ENCODE measurements around the gene HMGCLL1.

- TF ChIP-seq CTCF (IDR thresholded peaks at IDR 0.05) = no peak
- TF ChIP-seq POLR2A (IDR thresholded peaks at IDR 0.05) = no peak
- TF ChIP-seq EP300 (IDR thresholded peaks at IDR 0.05) = no peak
Observed at GRCh38 chr6:55578537-55579363, at the start of gene HMGCLL1.

Data from gastroesophageal sphincter (tissue), 3 donors.